BE2C (cell line): Measurements from ENCODE around the gene TTC33.

Source experiments
- DNase-seq: peaks from one replicate; pipeline ENCODE4 v3.0.0-alpha.2; 2020
- H3K27me3 ChIP-seq: fragments of 250-450 bp; sonication (Bioruptor Pico); 2 replicates; pipeline ENCODE4 v1.5.1; 2020; ENCODE audit warnings: mild to moderate bottlenecking
- H3K36me3 ChIP-seq: fragments of 250-450 bp; sonication (Bioruptor Pico); 2 replicates; pipeline ENCODE4 v1.5.1; 2020; ENCODE audit warnings: mild to moderate bottlenecking
- H3K4me1 ChIP-seq: fragments of 250-450 bp; sonication (Bioruptor Pico); 2 replicates; pipeline ENCODE4 v1.5.1; 2020
- H3K4me3 ChIP-seq: 2 replicates; pipeline ENCODE4 v1.5.1; 2011; ENCODE audit warnings: low read depth, low read length
- H3K9me3 ChIP-seq: fragments of 250-450 bp; sonication (Bioruptor Pico); 2 replicates; pipeline ENCODE4 v1.5.1; 2020
- CTCF ChIP-seq: IDR thresholded peaks from 2 replicates; pipeline ENCODE4 v1.5.1; 2012; ENCODE audit warnings: mild to moderate bottlenecking, low read depth, low read length

TTC33 gene

GRCh38 chr5:40691894-40692293 is 63.9 kb downstream of the TTC33 start:
- no peak for TF ChIP-seq CTCF
- Histone ChIP-seq H3K4me1 (no peaks in the 10 kb centered on the region), H3K4me3 (no peak overlapping the region), H3K36me3 (no peaks in the 10 kb centered on the region), H3K9me3 (no peaks in the 10 kb centered on the region), H3K27me3 (peaks cover 10% of the 10 kb centered on the region; the same call in 1 of the 2 replicates)
- no peak for DNase-seq

- DNase-seq: no peak
- Histone ChIP-seq H3K4me1 (no peaks in the 10 kb centered on the region), H3K27me3 (peaks cover 20% of the 10 kb centered on the region), H3K9me3 (no peaks in the 10 kb centered on the region), H3K36me3 (no peaks in the 10 kb centered on the region), H3K4me3 (no peak overlapping the region)
- TF ChIP-seq CTCF: no peak
These were observed 65.5 kb downstream of the TTC33 start for GRCh38 chr5:40690267-40690666.

GRCh38 chr5:40689438-40689837 is 66.3 kb downstream of the TTC33 start:
- no peaks in the 10 kb centered on the region for H3K9me3 ChIP-seq
- H3K27me3 ChIP-seq: peaks cover 20% of the 10 kb centered on the region
- DNase-seq: no peak
- no peak overlapping the region for H3K4me3 ChIP-seq
- no peaks in the 10 kb centered on the region for H3K4me1 ChIP-seq
- no peaks in the 10 kb centered on the region for H3K36me3 ChIP-seq
- TF ChIP-seq CTCF: no peak

GRCh38 chr5:40688996-40689395 is 66.8 kb downstream of the TTC33 start:
- no peak overlapping the region for H3K4me3 ChIP-seq
- DNase-seq: no peak
- TF ChIP-seq CTCF: no peak
- H3K4me1 ChIP-seq: no peaks in the 10 kb centered on the region
- peaks cover 20% of the 10 kb centered on the region for H3K27me3 ChIP-seq
- no peaks in the 10 kb centered on the region for H3K9me3 ChIP-seq
- H3K36me3 ChIP-seq: no peaks in the 10 kb centered on the region

GRCh38 chr5:40688127-40688761 is 67.5 kb downstream of the TTC33 start:
- no peak overlapping the region for H3K4me3 ChIP-seq
- peak; percentile 75 for DNase-seq
- TF ChIP-seq CTCF: peak; percentile 87
- peaks cover 24% of the 10 kb centered on the region for H3K27me3 ChIP-seq
- H3K9me3 ChIP-seq: no peaks in the 10 kb centered on the region
- H3K36me3 ChIP-seq: no peaks in the 10 kb centered on the region
- no peaks in the 10 kb centered on the region for H3K4me1 ChIP-seq

GRCh38 chr5:40687321-40687720 is 68.4 kb downstream of the TTC33 start:
- Histone ChIP-seq H3K9me3 (no peaks in the 10 kb centered on the region), H3K4me1 (no peaks in the 10 kb centered on the region), H3K27me3 (peaks cover 33% of the 10 kb centered on the region), H3K4me3 (no peak overlapping the region), H3K36me3 (no peaks in the 10 kb centered on the region)
- no peak for TF ChIP-seq CTCF
- DNase-seq: no peak
